ENCODE measurements around the gene PLEKHM3. TPM values are rescaled to one million over a fixed set of nuclear protein-coding genes. Genes with fewer than 3 reads are reported as not detected.
A peak's percentile ranks its signal among the peaks of the same experiment; 100 is the strongest.

The PLEKHM3 gene
- total and polyA plus RNA-seq, 2 of the 13 experiments (the other 11 are each of a cell fraction or from before 2014, with no cell fraction given) = 4.5 to 4.7 TPM

DNA sequence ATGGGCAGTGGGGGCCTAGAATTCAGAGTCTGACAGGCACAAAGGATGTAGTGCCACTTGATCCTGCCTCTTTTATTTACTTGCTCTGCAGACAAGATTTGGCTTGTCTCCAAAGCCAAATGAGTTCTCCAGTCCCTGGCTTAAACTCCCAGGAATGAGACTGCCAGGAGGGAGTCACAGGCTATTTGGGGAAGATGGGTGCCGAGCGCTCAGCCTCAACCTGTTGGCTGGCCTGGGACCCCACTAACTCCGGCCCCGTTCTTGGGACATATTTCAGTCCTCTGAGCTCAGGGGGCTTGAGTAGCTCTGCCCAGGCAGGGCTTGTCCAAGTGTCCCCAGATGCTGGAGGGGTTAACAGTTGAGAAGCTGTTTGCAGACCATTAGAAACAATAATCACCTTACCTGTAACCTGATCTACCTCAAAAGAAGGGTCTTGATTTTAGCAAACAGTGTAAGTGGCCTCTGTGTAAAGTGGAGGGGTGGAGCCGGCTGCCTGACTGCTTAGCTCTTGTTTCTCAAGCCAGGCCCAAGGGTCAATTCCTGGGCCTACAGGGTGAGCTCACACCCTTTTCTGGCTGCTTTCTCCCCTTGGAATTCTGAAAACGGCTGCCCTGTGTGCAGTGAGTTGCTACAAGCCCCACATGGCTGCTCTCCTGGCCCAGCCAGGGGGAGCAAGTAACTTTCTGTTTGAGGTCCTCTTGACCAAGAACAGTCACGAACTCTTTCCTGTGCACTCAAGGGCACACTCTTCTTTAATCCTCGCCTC is 228.6 kb downstream of the PLEKHM3 start (continued):
- TF ChIP-seq FOXA1 (IDR thresholded peaks at IDR 0.05) = no peak
- peak; percentile 72 for TF ChIP-seq FOXA1 (CRISPR knock-in tag; IDR thresholded peaks at IDR 0.05)
- TF ChIP-seq EP300 (IDR thresholded peaks at IDR 0.05; ENCODE audit: low read depth in 2 of 2, low read length in 2 of 2) = peak in 1 of 2 experiments; percentile 85; a peak in 2 of 4 replicates
- peak; percentile 40; the same call in 1 of the 2 replicates for TF ChIP-seq EP300 (CRISPR knock-in tag; IDR thresholded peaks at IDR 0.05; ENCODE audit: borderline replicate concordance)
- TF ChIP-seq FOXO1 (CRISPR knock-in tag; IDR thresholded peaks at IDR 0.05) = peak; percentile 35; the same call in 1 of the 2 replicates
- no peak for TF ChIP-seq RFX5 (IDR thresholded peaks at IDR 0.05; ENCODE audit: low read depth, low read length)
- peak; percentile 1; the same call in 1 of the 2 replicates for TF ChIP-seq ZNF543 (CRISPR knock-in tag; IDR thresholded peaks at IDR 0.05)
- 0 out of 2 replicates have a peak, but pooled peaks have one; percentile 33 for TF ChIP-seq ZNF12 (CRISPR knock-in tag; IDR thresholded peaks at IDR 0.05)
- TF ChIP-seq, protein P1, sequence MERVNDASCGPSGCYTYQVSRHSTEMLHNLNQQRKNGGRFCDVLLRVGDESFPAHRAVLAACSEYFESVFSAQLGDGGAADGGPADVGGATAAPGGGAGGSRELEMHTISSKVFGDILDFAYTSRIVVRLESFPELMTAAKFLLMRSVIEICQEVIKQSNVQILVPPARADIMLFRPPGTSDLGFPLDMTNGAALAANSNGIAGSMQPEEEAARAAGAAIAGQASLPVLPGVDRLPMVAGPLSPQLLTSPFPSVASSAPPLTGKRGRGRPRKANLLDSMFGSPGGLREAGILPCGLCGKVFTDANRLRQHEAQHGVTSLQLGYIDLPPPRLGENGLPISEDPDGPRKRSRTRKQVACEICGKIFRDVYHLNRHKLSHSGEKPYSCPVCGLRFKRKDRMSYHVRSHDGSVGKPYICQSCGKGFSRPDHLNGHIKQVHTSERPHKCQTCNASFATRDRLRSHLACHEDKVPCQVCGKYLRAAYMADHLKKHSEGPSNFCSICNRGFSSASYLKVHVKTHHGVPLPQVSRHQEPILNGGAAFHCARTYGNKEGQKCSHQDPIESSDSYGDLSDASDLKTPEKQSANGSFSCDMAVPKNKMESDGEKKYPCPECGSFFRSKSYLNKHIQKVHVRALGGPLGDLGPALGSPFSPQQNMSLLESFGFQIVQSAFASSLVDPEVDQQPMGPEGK (CRISPR knock-in tag; IDR thresholded peaks at IDR 0.05) = peak; percentile 19; the same call in 1 of the 2 replicates
- TF ChIP-seq ZNF235 (CRISPR knock-in tag; IDR thresholded peaks at IDR 0.05; ENCODE audit: borderline replicate concordance) = no peak
- TF ChIP-seq, protein P2, sequence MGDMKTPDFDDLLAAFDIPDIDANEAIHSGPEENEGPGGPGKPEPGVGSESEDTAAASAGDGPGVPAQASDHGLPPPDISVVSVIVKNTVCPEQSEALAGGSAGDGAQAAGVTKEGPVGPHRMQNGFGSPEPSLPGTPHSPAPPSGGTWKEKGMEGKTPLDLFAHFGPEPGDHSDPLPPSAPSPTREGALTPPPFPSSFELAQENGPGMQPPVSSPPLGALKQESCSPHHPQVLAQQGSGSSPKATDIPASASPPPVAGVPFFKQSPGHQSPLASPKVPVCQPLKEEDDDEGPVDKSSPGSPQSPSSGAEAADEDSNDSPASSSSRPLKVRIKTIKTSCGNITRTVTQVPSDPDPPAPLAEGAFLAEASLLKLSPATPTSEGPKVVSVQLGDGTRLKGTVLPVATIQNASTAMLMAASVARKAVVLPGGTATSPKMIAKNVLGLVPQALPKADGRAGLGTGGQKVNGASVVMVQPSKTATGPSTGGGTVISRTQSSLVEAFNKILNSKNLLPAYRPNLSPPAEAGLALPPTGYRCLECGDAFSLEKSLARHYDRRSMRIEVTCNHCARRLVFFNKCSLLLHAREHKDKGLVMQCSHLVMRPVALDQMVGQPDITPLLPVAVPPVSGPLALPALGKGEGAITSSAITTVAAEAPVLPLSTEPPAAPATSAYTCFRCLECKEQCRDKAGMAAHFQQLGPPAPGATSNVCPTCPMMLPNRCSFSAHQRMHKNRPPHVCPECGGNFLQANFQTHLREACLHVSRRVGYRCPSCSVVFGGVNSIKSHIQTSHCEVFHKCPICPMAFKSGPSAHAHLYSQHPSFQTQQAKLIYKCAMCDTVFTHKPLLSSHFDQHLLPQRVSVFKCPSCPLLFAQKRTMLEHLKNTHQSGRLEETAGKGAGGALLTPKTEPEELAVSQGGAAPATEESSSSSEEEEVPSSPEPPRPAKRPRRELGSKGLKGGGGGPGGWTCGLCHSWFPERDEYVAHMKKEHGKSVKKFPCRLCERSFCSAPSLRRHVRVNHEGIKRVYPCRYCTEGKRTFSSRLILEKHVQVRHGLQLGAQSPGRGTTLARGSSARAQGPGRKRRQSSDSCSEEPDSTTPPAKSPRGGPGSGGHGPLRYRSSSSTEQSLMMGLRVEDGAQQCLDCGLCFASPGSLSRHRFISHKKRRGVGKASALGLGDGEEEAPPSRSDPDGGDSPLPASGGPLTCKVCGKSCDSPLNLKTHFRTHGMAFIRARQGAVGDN (CRISPR knock-in tag; IDR thresholded peaks at IDR 0.05) = peak; percentile 81; the same call in 1 of the 2 replicates
- no peak for TF ChIP-seq MAFK (conservative IDR thresholded peaks at IDR 0.05 in 1 of 2, IDR thresholded peaks at IDR 0.05 in 1 of 2; ENCODE audit: low read length in 2 of 2)
- TF ChIP-seq, protein P3, sequence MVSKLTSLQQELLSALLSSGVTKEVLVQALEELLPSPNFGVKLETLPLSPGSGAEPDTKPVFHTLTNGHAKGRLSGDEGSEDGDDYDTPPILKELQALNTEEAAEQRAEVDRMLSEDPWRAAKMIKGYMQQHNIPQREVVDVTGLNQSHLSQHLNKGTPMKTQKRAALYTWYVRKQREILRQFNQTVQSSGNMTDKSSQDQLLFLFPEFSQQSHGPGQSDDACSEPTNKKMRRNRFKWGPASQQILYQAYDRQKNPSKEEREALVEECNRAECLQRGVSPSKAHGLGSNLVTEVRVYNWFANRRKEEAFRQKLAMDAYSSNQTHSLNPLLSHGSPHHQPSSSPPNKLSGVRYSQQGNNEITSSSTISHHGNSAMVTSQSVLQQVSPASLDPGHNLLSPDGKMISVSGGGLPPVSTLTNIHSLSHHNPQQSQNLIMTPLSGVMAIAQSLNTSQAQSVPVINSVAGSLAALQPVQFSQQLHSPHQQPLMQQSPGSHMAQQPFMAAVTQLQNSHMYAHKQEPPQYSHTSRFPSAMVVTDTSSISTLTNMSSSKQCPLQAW (CRISPR knock-in tag; IDR thresholded peaks at IDR 0.05) = peak; percentile 18
- TF ChIP-seq ZMYM2 (CRISPR knock-in tag; IDR thresholded peaks at IDR 0.05) = no peak
- TF ChIP-seq FOXJ3 (CRISPR knock-in tag; IDR thresholded peaks at IDR 0.05; ENCODE audit: borderline replicate concordance) = peak; percentile 86; the same call in 1 of the 2 replicates
- TF ChIP-seq, protein P4, sequence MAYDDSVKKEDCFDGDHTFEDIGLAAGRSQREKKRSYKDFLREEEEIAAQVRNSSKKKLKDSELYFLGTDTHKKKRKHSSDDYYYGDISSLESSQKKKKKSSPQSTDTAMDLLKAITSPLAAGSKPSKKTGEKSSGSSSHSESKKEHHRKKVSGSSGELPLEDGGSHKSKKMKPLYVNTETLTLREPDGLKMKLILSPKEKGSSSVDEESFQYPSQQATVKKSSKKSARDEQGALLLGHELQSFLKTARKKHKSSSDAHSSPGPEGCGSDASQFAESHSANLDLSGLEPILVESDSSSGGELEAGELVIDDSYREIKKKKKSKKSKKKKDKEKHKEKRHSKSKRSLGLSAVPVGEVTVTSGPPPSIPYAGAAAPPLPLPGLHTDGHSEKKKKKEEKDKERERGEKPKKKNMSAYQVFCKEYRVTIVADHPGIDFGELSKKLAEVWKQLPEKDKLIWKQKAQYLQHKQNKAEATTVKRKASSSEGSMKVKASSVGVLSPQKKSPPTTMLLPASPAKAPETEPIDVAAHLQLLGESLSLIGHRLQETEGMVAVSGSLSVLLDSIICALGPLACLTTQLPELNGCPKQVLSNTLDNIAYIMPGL (CRISPR knock-in tag; IDR thresholded peaks at IDR 0.05; ENCODE audit: borderline replicate concordance in 1 of 2, low read depth in 1 of 2) = peak; percentile 47 to 82; a peak in 3 of 4 replicates

Data from HepG2 (cell line).